Measurements from ENCODE around the gene BAIAP3.

Gene BAIAP3, protein sequence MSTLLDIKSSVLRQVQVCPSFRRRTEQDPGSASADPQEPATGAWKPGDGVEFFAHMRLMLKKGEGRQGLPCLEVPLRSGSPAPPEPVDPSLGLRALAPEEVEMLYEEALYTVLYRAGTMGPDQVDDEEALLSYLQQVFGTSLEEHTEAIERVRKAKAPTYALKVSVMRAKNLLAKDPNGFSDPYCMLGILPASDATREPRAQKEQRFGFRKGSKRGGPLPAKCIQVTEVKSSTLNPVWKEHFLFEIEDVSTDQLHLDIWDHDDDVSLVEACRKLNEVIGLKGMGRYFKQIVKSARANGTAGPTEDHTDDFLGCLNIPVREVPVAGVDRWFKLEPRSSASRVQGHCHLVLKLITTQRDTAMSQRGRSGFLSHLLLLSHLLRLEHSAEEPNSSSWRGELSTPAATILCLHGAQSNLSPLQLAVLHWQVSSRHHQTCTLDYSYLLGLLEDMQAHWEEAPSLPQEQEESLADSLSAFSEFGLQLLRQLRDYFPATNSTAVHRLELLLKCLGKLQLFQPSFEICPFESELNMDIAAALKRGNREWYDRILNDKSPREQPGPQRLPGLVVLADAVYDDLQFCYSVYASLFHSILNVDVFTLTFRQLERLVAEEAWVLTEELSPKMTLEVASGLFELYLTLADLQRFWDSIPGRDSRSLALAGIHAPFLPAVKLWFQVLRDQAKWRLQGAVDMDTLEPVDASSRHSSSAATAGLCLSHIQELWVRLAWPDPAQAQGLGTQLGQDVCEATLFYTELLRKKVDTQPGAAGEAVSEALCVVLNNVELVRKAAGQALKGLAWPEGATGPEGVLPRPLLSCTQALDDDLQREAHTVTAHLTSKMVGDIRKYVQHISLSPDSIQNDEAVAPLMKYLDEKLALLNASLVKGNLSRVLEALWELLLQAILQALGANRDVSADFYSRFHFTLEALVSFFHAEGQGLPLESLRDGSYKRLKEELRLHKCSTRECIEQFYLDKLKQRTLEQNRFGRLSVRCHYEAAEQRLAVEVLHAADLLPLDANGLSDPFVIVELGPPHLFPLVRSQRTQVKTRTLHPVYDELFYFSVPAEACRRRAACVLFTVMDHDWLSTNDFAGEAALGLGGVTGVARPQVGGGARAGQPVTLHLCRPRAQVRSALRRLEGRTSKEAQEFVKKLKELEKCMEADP

DNA sequence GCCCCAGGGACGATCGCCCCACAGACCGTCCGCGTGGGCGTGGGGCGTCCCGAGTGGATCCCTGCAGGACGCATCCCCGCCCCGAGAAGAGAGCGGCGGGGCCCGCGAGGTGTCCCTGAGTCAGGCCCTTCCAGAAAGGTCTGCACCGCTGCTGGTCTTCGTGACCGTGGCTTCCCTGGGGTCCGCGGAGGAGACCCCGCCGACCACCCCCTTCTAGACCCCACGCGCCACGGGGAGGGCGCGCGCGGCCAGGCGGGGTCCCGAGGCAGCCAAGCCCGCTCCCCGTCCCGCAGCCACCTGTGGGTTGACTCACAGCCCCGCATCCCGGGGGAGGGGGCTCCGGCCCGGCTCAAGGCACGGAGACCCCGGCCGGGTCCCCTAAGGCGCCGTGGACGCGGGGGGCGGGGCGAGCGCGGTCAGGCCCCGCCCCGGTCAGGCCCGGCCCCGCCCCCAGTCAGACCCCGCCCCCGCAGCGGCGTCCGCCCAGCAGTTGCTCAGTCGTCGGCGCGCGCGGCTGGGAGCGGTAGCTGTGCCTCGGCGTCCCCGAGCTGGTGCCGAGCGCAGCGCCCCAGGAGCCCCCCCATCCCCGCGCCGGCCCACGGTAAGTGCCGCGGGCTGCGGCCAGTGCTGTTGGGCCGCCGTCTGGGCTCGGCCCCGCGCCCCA, at the start of gene BAIAP3:
Gene BAIAP3, plus strand, starts transcription at position 497 of the 664 bp plus-strand sequence. CDS start 4,905 bp downstream, outside the sequence.
- Histone ChIP-seq H3K9me3 (ENCODE audit: control insufficient read depth, insufficient read depth, low read length) (no peaks in the 10 kb centered on the region), H3K36me3 (ENCODE audit: control insufficient read depth, insufficient read depth, low read length) (no peaks in the 10 kb centered on the region), H3K9ac (ENCODE audit: low read depth, low read length) (no peak within 1 kb of the TSS), H3K27me3 (ENCODE audit: control insufficient read depth, insufficient read depth, low read length) (peaks cover 35% of the 10 kb centered on the region), H3K4me1 (ENCODE audit: control insufficient read depth, insufficient read depth, low read length) (no peaks in the 10 kb centered on the region), H3K4me3 (ENCODE audit: low read depth, low read length) (peak within 1 kb of the TSS; percentile 49)

DNA sequence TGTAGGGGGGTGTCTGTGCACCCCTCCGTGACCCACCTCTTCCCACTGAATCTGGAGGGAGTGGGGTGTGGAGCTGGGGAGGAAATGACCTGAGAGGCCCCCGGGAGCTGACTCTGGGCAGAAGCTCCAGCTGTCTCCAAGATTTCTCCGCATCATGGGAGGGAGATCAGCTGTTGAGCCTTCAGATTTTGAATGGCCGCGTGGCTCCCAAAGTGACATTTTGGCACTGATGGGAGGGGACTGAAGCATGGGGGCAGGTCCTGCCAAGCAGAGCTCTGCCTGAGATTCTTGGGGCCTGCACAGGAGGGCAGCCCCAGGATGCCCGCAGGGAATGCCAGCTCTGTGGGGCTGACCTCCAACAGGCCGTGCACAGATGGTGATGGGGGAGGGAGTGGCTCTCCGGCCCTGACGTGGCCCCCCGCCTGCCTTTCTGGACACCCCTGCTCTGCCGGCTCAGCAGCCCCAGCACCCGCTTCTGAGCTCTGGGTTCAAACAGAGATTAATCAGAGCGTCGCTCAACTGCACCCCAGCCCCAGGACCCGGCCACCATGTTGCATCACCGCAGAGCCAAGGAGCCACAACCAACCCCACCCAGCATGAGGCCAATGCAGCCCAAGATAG, 49.3 kb upstream of the BAIAP3 start:
- Histone ChIP-seq H3K4me3 (ENCODE audit: low read depth, low read length) (no peak overlapping the region), H3K27me3 (ENCODE audit: control insufficient read depth, insufficient read depth, low read length) (peaks cover 8% of the 10 kb centered on the region), H3K4me1 (ENCODE audit: control insufficient read depth, insufficient read depth, low read length) (no peaks in the 10 kb centered on the region), H3K9me3 (ENCODE audit: control insufficient read depth, insufficient read depth, low read length) (no peaks in the 10 kb centered on the region), H3K9ac (ENCODE audit: low read depth, low read length) (no peak overlapping the region), H3K36me3 (ENCODE audit: control insufficient read depth, insufficient read depth, low read length) (no peaks in the 10 kb centered on the region)

DNA sequence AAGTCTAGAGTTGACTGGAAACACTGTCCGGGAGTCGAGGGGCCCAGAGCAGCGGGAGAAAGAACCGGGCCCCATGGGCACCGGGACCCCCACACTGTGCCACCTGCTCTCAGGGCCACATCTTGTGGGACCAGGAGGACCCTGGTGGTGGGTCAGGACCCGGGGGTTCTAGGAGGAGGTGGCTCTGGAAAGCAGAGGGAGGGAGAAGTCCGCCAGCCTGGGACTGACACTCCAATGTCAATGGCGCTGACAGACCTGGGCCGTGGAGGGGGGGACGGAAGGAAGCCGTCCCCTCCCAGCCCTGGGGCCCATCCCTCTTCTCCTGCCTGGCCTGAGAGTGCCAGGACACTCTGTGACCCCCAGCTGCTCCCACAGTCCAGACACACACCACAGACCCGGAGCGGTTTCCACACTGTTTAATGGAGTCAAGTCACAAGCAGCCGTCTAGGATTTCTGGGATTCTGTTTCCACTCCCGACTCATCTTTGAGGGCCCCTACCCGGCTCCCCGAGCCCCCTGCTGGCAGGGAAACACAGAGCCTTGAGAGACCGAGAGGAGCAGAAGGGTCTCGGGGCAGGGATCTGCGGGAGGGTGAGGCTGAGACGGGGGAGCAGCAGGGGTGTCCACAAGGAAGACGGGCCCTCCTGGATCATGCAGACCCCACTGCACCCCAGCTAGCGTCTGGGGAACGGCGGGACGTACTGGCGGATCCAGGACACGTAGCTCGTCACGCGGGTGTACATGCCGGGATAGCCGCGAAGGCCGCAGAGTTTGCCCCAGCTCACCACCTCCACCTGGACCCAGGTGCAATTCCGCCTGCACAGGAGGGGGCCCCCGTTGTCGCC, 47.6 kb upstream of the BAIAP3 start:
- Histone ChIP-seq H3K9me3 (ENCODE audit: control insufficient read depth, insufficient read depth, low read length) (no peaks in the 10 kb centered on the region), H3K4me1 (ENCODE audit: control insufficient read depth, insufficient read depth, low read length) (peaks cover 3% of the 10 kb centered on the region), H3K4me3 (ENCODE audit: low read depth, low read length) (no peak overlapping the region), H3K36me3 (ENCODE audit: control insufficient read depth, insufficient read depth, low read length) (no peaks in the 10 kb centered on the region), H3K27me3 (ENCODE audit: control insufficient read depth, insufficient read depth, low read length) (peaks cover 15% of the 10 kb centered on the region), H3K9ac (ENCODE audit: low read depth, low read length) (no peak overlapping the region)

DNA sequence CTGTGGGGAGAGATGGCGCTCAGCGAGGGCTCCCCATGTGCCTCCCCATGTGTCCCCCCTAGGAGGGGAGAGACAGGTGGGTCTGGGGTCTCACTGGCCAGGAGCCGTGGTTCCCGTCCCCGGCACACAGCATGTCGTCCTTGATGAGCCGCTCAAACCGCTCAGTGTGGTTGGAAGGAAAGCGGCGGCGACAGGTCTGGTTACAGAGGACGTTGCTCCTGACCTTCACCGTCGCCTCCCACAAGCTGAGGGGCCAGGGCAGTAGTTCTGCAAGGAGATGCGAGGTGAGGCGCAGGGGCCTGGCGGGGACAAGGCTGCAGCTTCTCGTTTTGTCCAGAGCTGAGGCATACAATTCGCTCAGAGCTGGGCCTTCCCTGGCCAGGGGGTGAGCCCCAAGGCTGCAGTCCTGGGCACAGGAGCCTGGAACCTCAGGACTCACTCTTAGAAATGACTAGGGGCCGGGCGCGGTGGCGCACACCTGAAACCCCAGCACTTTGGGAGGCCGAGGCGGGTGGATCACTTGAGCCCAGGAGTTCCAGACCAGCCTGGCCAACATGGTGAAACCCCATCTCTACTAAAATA, 46.8 kb upstream of the BAIAP3 start:
- peaks cover 3% of the 10 kb centered on the region for H3K4me1 ChIP-seq (ENCODE audit: control insufficient read depth, insufficient read depth, low read length)
- H3K9ac ChIP-seq (ENCODE audit: low read depth, low read length), result no peak overlapping the region
- H3K9me3 ChIP-seq (ENCODE audit: control insufficient read depth, insufficient read depth, low read length), result no peaks in the 10 kb centered on the region
- peaks cover 20% of the 10 kb centered on the region for H3K27me3 ChIP-seq (ENCODE audit: control insufficient read depth, insufficient read depth, low read length)
- H3K4me3 ChIP-seq (ENCODE audit: low read depth, low read length), result no peak overlapping the region
- H3K36me3 ChIP-seq (ENCODE audit: control insufficient read depth, insufficient read depth, low read length), result no peaks in the 10 kb centered on the region

DNA sequence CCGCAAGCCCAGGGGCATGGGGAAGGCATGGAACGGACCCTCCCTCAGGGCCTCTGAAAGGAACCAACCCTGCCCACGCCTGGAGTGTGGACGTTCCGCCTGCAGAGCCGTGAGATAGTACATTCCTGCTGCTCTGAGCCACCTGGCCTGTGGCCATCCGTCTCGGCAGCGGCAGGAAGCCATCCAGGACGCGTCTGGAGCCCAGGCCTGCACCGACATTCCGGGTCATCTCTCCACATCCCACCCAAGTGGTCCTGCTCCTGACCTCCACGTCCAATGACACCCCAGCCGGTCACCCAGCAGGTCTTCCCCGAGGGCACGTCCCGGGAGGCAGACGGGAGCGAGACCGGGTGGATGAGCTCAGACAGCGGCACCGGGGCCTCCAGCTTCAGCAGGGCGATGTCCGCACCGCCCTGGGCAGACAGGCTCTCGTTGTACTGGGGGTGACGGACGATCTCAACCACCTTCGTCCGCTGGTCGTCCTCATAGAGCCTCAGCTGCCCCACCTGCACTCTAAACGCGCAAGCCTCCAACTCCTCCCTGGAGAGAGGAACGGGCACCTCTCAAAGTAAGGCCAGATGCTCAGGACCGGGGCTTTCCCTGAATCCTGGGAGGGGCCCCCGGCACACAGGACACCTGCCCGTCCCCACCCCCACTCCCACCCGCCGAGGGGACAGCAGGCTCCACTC, 45.3 kb upstream of the BAIAP3 start:
- peaks cover 3% of the 10 kb centered on the region for H3K4me1 ChIP-seq (ENCODE audit: control insufficient read depth, insufficient read depth, low read length)
- peaks cover 23% of the 10 kb centered on the region for H3K27me3 ChIP-seq (ENCODE audit: control insufficient read depth, insufficient read depth, low read length)

DNA sequence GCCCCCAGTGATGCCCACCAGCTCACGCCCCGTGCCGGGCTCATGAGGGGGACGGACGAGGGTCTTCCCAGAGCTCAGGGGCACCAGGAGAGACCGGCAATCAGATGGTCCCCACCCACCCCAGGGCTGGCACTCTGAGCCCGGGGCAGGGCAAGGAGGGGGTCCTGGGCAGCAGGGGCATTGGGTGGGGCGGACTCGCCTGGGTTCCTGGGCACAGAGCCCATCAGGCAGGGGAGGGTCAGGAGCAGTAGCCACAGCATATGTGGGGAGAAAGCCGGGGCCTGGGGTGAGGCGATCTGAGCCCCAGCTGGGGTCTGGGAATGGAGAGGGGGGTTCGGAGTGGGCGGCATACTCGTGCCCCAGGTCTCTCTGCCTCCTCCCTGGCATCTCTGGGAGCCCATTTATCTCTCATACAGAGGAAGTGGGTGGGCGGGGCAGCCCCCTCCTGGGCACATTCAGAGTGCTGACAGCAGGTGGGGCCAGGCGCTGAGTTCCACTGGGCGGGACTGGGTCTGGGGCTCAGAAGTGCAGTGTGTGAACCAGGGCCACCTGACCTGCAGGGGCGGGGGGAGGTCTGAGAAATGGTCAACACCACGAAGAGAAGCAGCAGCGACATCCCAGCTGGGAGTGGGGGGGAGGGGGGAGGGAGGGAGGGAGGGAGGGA, 44.5 kb upstream of the BAIAP3 start:
- H3K27me3 ChIP-seq (ENCODE audit: control insufficient read depth, insufficient read depth, low read length), result peaks cover 23% of the 10 kb centered on the region
- H3K4me3 ChIP-seq (ENCODE audit: low read depth, low read length), result no peak overlapping the region
- peaks cover 3% of the 10 kb centered on the region for H3K4me1 ChIP-seq (ENCODE audit: control insufficient read depth, insufficient read depth, low read length)
- H3K9ac ChIP-seq (ENCODE audit: low read depth, low read length), result no peak overlapping the region
- no peaks in the 10 kb centered on the region for H3K9me3 ChIP-seq (ENCODE audit: control insufficient read depth, insufficient read depth, low read length)
- H3K36me3 ChIP-seq (ENCODE audit: control insufficient read depth, insufficient read depth, low read length), result no peaks in the 10 kb centered on the region

More for the DNA sequence above, 45.3 kb upstream of the BAIAP3 start:
- no peak overlapping the region for H3K9ac ChIP-seq (ENCODE audit: low read depth, low read length)
- no peaks in the 10 kb centered on the region for H3K36me3 ChIP-seq (ENCODE audit: control insufficient read depth, insufficient read depth, low read length)
- H3K4me3 ChIP-seq (ENCODE audit: low read depth, low read length), result no peak overlapping the region
- H3K9me3 ChIP-seq (ENCODE audit: control insufficient read depth, insufficient read depth, low read length), result no peaks in the 10 kb centered on the region

DNA sequence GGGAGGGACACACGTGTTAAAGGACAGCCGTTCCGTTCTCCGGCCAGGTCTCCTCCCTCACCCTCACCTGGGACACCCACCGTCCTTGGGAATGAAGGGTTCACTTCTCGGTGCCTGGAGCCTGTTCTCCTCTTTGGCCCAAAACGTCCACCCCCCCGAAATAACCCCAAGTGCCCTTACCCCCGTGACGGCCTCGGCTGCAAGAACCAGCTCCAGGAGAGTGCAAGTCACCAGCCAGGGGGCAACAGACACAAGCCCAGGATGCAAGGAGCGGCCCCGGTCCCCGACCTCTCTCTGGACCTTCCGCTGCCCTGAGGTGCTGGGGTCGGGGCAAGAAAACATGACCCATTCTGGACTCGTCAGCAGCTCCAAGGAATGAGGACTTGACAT, 44.0 kb upstream of the BAIAP3 start:
- Histone ChIP-seq H3K27me3 (ENCODE audit: control insufficient read depth, insufficient read depth, low read length) (peaks cover 23% of the 10 kb centered on the region), H3K36me3 (ENCODE audit: control insufficient read depth, insufficient read depth, low read length) (no peaks in the 10 kb centered on the region), H3K4me1 (ENCODE audit: control insufficient read depth, insufficient read depth, low read length) (peaks cover 3% of the 10 kb centered on the region), H3K9ac (ENCODE audit: low read depth, low read length) (no peak overlapping the region), H3K9me3 (ENCODE audit: control insufficient read depth, insufficient read depth, low read length) (no peaks in the 10 kb centered on the region), H3K4me3 (ENCODE audit: low read depth, low read length) (peak overlapping the region; percentile 35)

DNA sequence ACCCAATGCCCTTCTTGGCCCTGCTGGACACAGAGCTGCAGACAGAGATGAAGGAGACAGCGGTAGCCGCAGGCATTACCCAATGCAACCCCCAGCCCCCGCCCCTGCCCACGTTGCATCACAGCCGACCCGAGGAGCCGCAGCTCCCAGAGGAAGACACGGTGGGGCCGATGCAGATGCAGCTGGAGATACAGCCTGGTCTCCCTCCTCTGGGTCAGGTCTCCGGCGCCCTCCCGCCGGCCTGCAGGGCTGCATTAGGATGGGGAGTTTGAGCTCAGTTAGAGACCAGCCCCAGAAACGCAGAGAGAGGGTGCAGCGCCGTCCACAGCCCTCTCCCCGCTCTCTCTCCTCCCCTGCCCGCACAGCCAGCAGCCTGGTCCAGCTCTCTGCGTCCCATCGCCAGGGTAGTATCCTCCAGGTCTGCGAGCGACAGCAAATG, 43.4 kb upstream of the BAIAP3 start:
- no peak overlapping the region for H3K9ac ChIP-seq (ENCODE audit: low read depth, low read length)
- H3K27me3 ChIP-seq (ENCODE audit: control insufficient read depth, insufficient read depth, low read length), result peaks cover 23% of the 10 kb centered on the region
- peaks cover 3% of the 10 kb centered on the region for H3K4me1 ChIP-seq (ENCODE audit: control insufficient read depth, insufficient read depth, low read length)
- H3K36me3 ChIP-seq (ENCODE audit: control insufficient read depth, insufficient read depth, low read length), result no peaks in the 10 kb centered on the region
- peak overlapping the region; percentile 35 for H3K4me3 ChIP-seq (ENCODE audit: low read depth, low read length)
- no peaks in the 10 kb centered on the region for H3K9me3 ChIP-seq (ENCODE audit: control insufficient read depth, insufficient read depth, low read length)

DNA sequence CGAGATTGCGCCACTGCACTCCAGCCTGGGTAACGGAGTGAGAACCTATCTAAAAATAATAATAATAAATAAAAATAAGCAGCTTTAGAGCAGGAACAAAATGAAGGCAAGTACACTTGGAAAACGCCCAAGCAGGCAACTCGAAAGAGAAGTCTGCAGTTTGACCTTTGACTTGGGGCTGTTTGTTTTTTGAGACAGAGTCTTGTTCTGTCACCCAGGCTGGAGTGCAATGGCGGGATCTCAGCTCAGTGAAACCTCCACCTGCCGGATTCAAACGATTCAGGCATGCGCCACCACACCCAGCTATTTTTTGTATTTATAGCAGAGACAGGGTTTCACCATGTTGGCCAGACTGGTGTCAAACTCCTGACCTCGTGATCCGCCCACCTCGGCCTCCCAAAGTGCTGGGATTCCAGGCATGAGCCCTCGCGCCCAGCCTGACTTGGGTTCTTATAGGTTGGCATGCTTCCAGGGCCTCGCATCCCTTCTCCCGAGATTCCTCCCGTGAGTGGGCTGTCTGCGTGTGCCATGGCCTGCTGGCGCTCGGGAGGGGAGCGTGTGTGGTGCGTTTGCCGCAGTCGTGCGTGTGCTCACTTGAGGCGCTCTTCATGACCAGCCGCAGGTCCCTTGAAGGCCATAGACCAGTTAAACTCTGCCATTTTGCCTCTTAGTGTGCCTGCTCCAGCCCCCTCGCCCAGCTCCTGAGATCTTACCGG, 42.4 kb upstream of the BAIAP3 start:
- Histone ChIP-seq H3K9me3 (ENCODE audit: control insufficient read depth, insufficient read depth, low read length) (no peaks in the 10 kb centered on the region), H3K9ac (ENCODE audit: low read depth, low read length) (no peak overlapping the region), H3K4me3 (ENCODE audit: low read depth, low read length) (no peak overlapping the region), H3K36me3 (ENCODE audit: control insufficient read depth, insufficient read depth, low read length) (no peaks in the 10 kb centered on the region), H3K4me1 (ENCODE audit: control insufficient read depth, insufficient read depth, low read length) (peaks cover 3% of the 10 kb centered on the region), H3K27me3 (ENCODE audit: control insufficient read depth, insufficient read depth, low read length) (peaks cover 23% of the 10 kb centered on the region)
